ENCODE measurements around the gene BOC. TPM values are rescaled to one million over a fixed set of nuclear protein-coding genes. Genes with fewer than 3 reads are reported as not detected.

BOC gene
- polyA plus RNA-seq, 1 donor from 2014 or later = 0.53 TPM

- no peak for TF ChIP-seq CTCF (IDR thresholded peaks at IDR 0.05; ENCODE audit: poor library complexity, severe bottlenecking)
- TF ChIP-seq MXI1 (conservative IDR thresholded peaks at IDR 0.05; ENCODE audit: poor library complexity, severe bottlenecking) = no peak
- no peak for TF ChIP-seq EZH2 (IDR thresholded peaks at IDR 0.05; ENCODE audit: borderline replicate concordance, insufficient read depth, low read length, poor library complexity, severe bottlenecking)
- TF ChIP-seq POLR2AphosphoS5 (IDR thresholded peaks at IDR 0.05) = no peak
- TF ChIP-seq RAD21 (conservative IDR thresholded peaks at IDR 0.05) = no peak
- TF ChIP-seq REST (IDR thresholded peaks at IDR 0.05; ENCODE audit: borderline replicate concordance) = no peak
- TF ChIP-seq EP300 (conservative IDR thresholded peaks at IDR 0.05; ENCODE audit: poor library complexity, severe bottlenecking) = no peak
- no peak for TF ChIP-seq TAF1 (IDR thresholded peaks at IDR 0.05; ENCODE audit: low read depth)
- TF ChIP-seq SMC3 (conservative IDR thresholded peaks at IDR 0.05; ENCODE audit: poor library complexity) = no peak
These were observed 33.8 kb upstream of the BOC start for GRCh38 chr3:113177526-113177925.

GRCh38 chr3:113179235-113179824 lies 32.0 kb upstream of the BOC start:
- TF ChIP-seq CTCF (IDR thresholded peaks at IDR 0.05; ENCODE audit: poor library complexity, severe bottlenecking) = no peak
- Histone ChIP-seq H3K9me3 (ENCODE audit: low read length) (no peaks in the 10 kb centered on the region), H4K20me1 (ENCODE audit: insufficient read depth) (no peaks in the 10 kb centered on the region), H3K79me2 (replicated peaks; ENCODE audit: insufficient read depth, low read length) (no peaks in the 10 kb centered on the region), H3F3A (ENCODE audit: insufficient read depth, low read length, poor library complexity, severe bottlenecking) (no peaks in the 10 kb centered on the region), H2AFZ (ENCODE audit: low read depth, low read length) (no peak overlapping the region), H3K9me2 (ENCODE audit: insufficient read depth, low read length) (no peaks in the 10 kb centered on the region), H3K27ac (ENCODE audit: low read length) (no peak overlapping the region), H3K9ac (ENCODE audit: low read length) (no peak overlapping the region), H3K4me3 (ENCODE audit: low read length) (no peak overlapping the region), H3K4me2 (ENCODE audit: low read length) (no peak overlapping the region), H3K36me3 (ENCODE audit: insufficient read depth, low read length) (no peaks in the 10 kb centered on the region), H3K27me3 (ENCODE audit: insufficient read depth, low read depth, low read length) (no peaks in the 10 kb centered on the region)

More at GRCh38 chr3:113177526-113177925, 33.8 kb upstream of the BOC start:
- no peak overlapping the region for H2AFZ ChIP-seq (ENCODE audit: low read depth, low read length)
- H3F3A ChIP-seq (ENCODE audit: insufficient read depth, low read length, poor library complexity, severe bottlenecking) = no peaks in the 10 kb centered on the region
- no peak overlapping the region for H3K27ac ChIP-seq (ENCODE audit: low read length)
- no peaks in the 10 kb centered on the region for H3K36me3 ChIP-seq (ENCODE audit: insufficient read depth, low read length)
- H3K9ac ChIP-seq (ENCODE audit: low read length) = no peak overlapping the region
- H4K20me1 ChIP-seq (ENCODE audit: insufficient read depth) = no peaks in the 10 kb centered on the region
- no peaks in the 10 kb centered on the region for H3K9me3 ChIP-seq (ENCODE audit: low read length)
- no peaks in the 10 kb centered on the region for H3K27me3 ChIP-seq (ENCODE audit: insufficient read depth, low read depth, low read length)
- H3K4me3 ChIP-seq (ENCODE audit: low read length) = no peak overlapping the region
- H3K9me2 ChIP-seq (ENCODE audit: insufficient read depth, low read length) = no peaks in the 10 kb centered on the region
- no peaks in the 10 kb centered on the region for H3K79me2 ChIP-seq (replicated peaks; ENCODE audit: insufficient read depth, low read length)
- H3K4me2 ChIP-seq (ENCODE audit: low read length) = no peak overlapping the region

Measured in neural cell (in vitro differentiated cells).